SK-N-SH (cell line): ENCODE measurements around the gene BCL2L15. TPM values are rescaled to one million over a fixed set of nuclear protein-coding genes. Genes with fewer than 3 reads are reported as not detected.
A peak's percentile ranks its signal among the peaks of the same experiment; 100 is the strongest.

Source experiments
- CTCF ChIA-PET: fragments of 300-600, 350-600 bp; formaldehyde crosslinking; extraction: SDS; loops from one replicate; lab custom pipeline; 2021; lab: Yijun Ruan, JAX
- POLR2A ChIA-PET: fragments of 350-600 bp; sonication (Branson Sonifier 250); formaldehyde crosslinking; extraction: SDS; loops from one replicate; lab custom pipeline; 2020; ENCODE audit warnings: antibody characterized with exemption, inconsistent platforms; lab: Yijun Ruan, JAX
- DNase-seq: peaks from one replicate; pipeline ENCODE4 v3.0.0; 2012
- H2AFZ ChIP-seq: fragments of 200-600 bp; sonication (generic); 2 replicates; pipeline ENCODE4 v1.8.1; 2016; ENCODE audit warnings: antibody characterized with exemption, mild to moderate bottlenecking, low read depth
- H3F3A ChIP-seq: fragments of 200-600 bp; sonication (generic); replicated peaks from 2 replicates; pipeline ENCODE3; 2016; ENCODE audit warnings: antibody characterized with exemption, mild to moderate bottlenecking; ENCODE audit not compliant: insufficient read depth
- H3K27ac ChIP-seq, 2 experiments: fragments of 200-500 bp in 1 of 2; fragments of 200-600 bp in 1 of 2; sonication (Bioruptor generic) in 1 of 2; sonication (generic), shearing (Covaris generic) in 1 of 2; 2 replicates each; pipeline versions ENCODE4 v1.5.1 to v1.6.1; 2014 to 2016; ENCODE audit warnings: low read depth in 2 of 2, inconsistent platforms in 1 of 2, low read length in 1 of 2, mild to moderate bottlenecking in 1 of 2, mixed read lengths in 1 of 2
- H3K27me3 ChIP-seq: fragments of 200-600 bp; sonication (generic), shearing (Covaris generic); 2 replicates; pipeline ENCODE4 v1.6.1; 2016; ENCODE audit warnings: mixed run types; ENCODE audit not compliant: insufficient read depth
- H3K36me3 ChIP-seq, 2 experiments: fragments of 200-500 bp in 1 of 2; fragments of 200-600 bp in 1 of 2; sonication (Bioruptor generic) in 1 of 2; sonication (generic) in 1 of 2; replicated peaks in 1 of 2; 2 replicates each; pipeline versions ENCODE3 to v1.5.1; 2014 to 2016; ENCODE audit warnings: low read length in 1 of 2, mild to moderate bottlenecking in 1 of 2; ENCODE audit not compliant: insufficient read depth in 2 of 2, control insufficient read depth in 1 of 2
- H3K4me1 ChIP-seq, 2 experiments: fragments of 200-500 bp in 1 of 2; fragments of 200-600 bp in 1 of 2; sonication (Bioruptor generic) in 1 of 2; sonication (generic), shearing (Covaris generic) in 1 of 2; 2 replicates each; pipeline versions ENCODE4 v1.5.1 to v1.6.1; 2014 to 2016; ENCODE audit warnings: low read depth in 1 of 2, low read length in 1 of 2, mixed run types in 1 of 2; ENCODE audit not compliant: insufficient read depth in 2 of 2, control insufficient read depth in 1 of 2
- H3K4me2 ChIP-seq: fragments of 200-600 bp; sonication (generic), shearing (Covaris generic); 2 replicates; pipeline ENCODE4 v1.6.1; 2017; ENCODE audit warnings: mixed run types
- H3K4me3 ChIP-seq, 2 experiments: fragments of 200-500 bp in 1 of 2; fragments of 200-600 bp in 1 of 2; sonication (Bioruptor generic) in 1 of 2; sonication (generic), shearing (Covaris generic) in 1 of 2; 2 replicates each; pipeline versions ENCODE4 v1.5.1 to v1.8.1; 2014 to 2016; ENCODE audit warnings: low read depth in 2 of 2, inconsistent platforms in 1 of 2, low read length in 1 of 2, mild to moderate bottlenecking in 1 of 2, mixed read lengths in 1 of 2, moderate library complexity in 1 of 2
- H3K79me2 ChIP-seq: fragments of 200-600 bp; sonication (generic); 2 replicates; pipeline ENCODE4 v1.8.1; 2017; ENCODE audit warnings: mild to moderate bottlenecking; ENCODE audit not compliant: insufficient read depth
- H3K9ac ChIP-seq: fragments of 200-600 bp; sonication (generic); 2 replicates; pipeline ENCODE4 v1.6.1; 2017; ENCODE audit warnings: mixed run types
- H3K9me2 ChIP-seq: fragments of 200-600 bp; sonication (generic); 2 replicates; pipeline ENCODE4 v1.6.1; 2017; ENCODE audit warnings: mixed run types
- H3K9me3 ChIP-seq: fragments of 200-600 bp; sonication (generic); 2 replicates; pipeline ENCODE4 v1.6.1; 2017; ENCODE audit warnings: mixed run types, mild to moderate bottlenecking, moderate library complexity
- H4K20me1 ChIP-seq: fragments of 200-600 bp; sonication (generic); 2 replicates; pipeline ENCODE4 v1.6.1; 2017; ENCODE audit warnings: mild to moderate bottlenecking, mixed run types; ENCODE audit not compliant: insufficient read depth
- CHD2 ChIP-seq: fragments of 150-350 bp; IDR thresholded peaks from 2 replicates; pipeline ENCODE4 v1.6.1; 2018; ENCODE audit warnings: low read length; ENCODE audit not compliant: partially characterized antibody
- CTCF ChIP-seq: fragments of 200-600 bp; sonication (generic); IDR thresholded peaks from 2 replicates; pipeline ENCODE4 v1.6.1; 2017; ENCODE audit warnings: antibody characterized with exemption, mild to moderate bottlenecking, moderate library complexity
- ELF1 ChIP-seq: IDR thresholded peaks from 2 replicates; pipeline ENCODE4 v1.4.0; 2012
- EP300 ChIP-seq, 2 experiments: IDR thresholded peaks; 2 replicates each; pipeline versions ENCODE4 v1.4.0 to v1.6.1; 2012; ENCODE audit warnings: borderline replicate concordance in 1 of 2, low read depth in 1 of 2, low read length in 1 of 2
- EZH2phosphoT487 ChIP-seq: fragments of 200-600 bp; sonication (generic); IDR thresholded peaks from 2 replicates; pipeline ENCODE4 v1.6.1; 2017; ENCODE audit warnings: low read depth, mixed run types, mild to moderate bottlenecking, antibody characterized with exemption, moderate library complexity, borderline replicate concordance
- GATA2 ChIP-seq: sonication (generic); formaldehyde crosslinking; IDR thresholded peaks from 2 replicates; pipeline ENCODE4 v1.5.0; 2020; ENCODE audit warnings: mild to moderate bottlenecking, missing genetic modification reagents
- JUND ChIP-seq: IDR thresholded peaks from 2 replicates; pipeline ENCODE4 v1.4.0; 2012
- MAX ChIP-seq: IDR thresholded peaks from 2 replicates; pipeline ENCODE4 v1.4.0; 2012; ENCODE audit warnings: low read depth
- NFIC ChIP-seq: IDR thresholded peaks from 2 replicates; pipeline ENCODE4 v1.4.0; 2012; ENCODE audit warnings: borderline replicate concordance
- PBX3 ChIP-seq: IDR thresholded peaks from 2 replicates; pipeline ENCODE4; 2012
- RAD21 ChIP-seq: IDR thresholded peaks from 2 replicates; pipeline ENCODE4 v1.6.1; 2012; ENCODE audit warnings: mild to moderate bottlenecking, low read length
- RCOR1 ChIP-seq: fragments of 150-350 bp; IDR thresholded peaks from 2 replicates; pipeline ENCODE4 v1.6.1; 2017; ENCODE audit warnings: antibody characterized with exemption, low read length
- REST ChIP-seq: IDR thresholded peaks from 2 replicates; pipeline ENCODE4 v1.6.1; 2012; ENCODE audit warnings: mild to moderate bottlenecking, low read depth, low read length, moderate library complexity
- RFX5 ChIP-seq: IDR thresholded peaks from 2 replicates; pipeline ENCODE4 v1.6.1; 2012; ENCODE audit warnings: mild to moderate bottlenecking, improper control_type of control experiment, low read length
- RXRA ChIP-seq: IDR thresholded peaks from 2 replicates; pipeline ENCODE4 v1.4.0; 2012; ENCODE audit warnings: low read depth, mild to moderate bottlenecking, borderline replicate concordance
- SIN3A ChIP-seq: IDR thresholded peaks from 2 replicates; pipeline ENCODE4 v1.6.1; 2012; ENCODE audit warnings: low read depth, mild to moderate bottlenecking, low read length, moderate library complexity, borderline replicate concordance
- TAF1 ChIP-seq: IDR thresholded peaks from 2 replicates; pipeline ENCODE4 v1.6.1; 2012; ENCODE audit warnings: low read depth, mild to moderate bottlenecking, low read length, moderate library complexity, borderline replicate concordance
- TEAD4 ChIP-seq: IDR thresholded peaks from 2 replicates; pipeline ENCODE4 v1.4.0; 2012; ENCODE audit warnings: mild to moderate bottlenecking, borderline replicate concordance; ENCODE audit not compliant: insufficient read depth
- YY1 ChIP-seq: IDR thresholded peaks from 2 replicates; pipeline ENCODE4 v1.4.0; 2012; ENCODE audit warnings: low read depth, mild to moderate bottlenecking
- WGBS: methylation state at CpG from one replicate; pipeline ENCODE4 v1.1.6; 2017; ENCODE audit warnings: low lambda C conversion rate; 5-methylcytosine and 5-hydroxymethylcytosine counted together
- polyA plus RNA-seq, 3 experiments: library from polyadenylated mRNA; depleted of rRNA; stranded (reverse); fragments of >200 nt; gene quantifications; 2 replicates each; pipeline ENCODE4 v1.2.3, GENCODE V29; 2012

BCL2L15 gene
- polyA plus RNA-seq, 1 of the 3 experiments (the other 2 are of a cell fraction) = 0.02 TPM

- ChIA-PET CTCF (interaction anchor here (1.4 to 4.0 kb wide), 3 partner anchors 10 to 146 kb away, joined by 4 to 19 read pairs (median 8); partner anchors contain the start of genes HIPK1 and PHTF1), POLR2A (interaction anchor here (1.5 kb wide), 1 partner anchor 24 kb away, joined by 21 read pairs; the partner anchor contains the start of gene HIPK1)
- peak overlapping the region; percentile 93 for H2AFZ ChIP-seq
- DNase-seq = no peak
- peak overlapping the region; percentile 74 to 90 for H3K27ac ChIP-seq
- H3K4me2 ChIP-seq = peak overlapping the region; percentile 98
- H3K4me3 ChIP-seq = peak overlapping the region; percentile 62 to 84
- under 1% methylated on average over 15 of the region's 17 CpGs for WGBS
- no peaks in the 10 kb centered on the region for H3K9me2 ChIP-seq
- peak overlapping the region; percentile 86 for H3K9ac ChIP-seq
- H3F3A ChIP-seq = no peaks in the 10 kb centered on the region
- no peaks in the 10 kb centered on the region for H3K9me3 ChIP-seq
- peaks cover 51% of the 10 kb centered on the region for H3K79me2 ChIP-seq
- no peaks in the 10 kb centered on the region for H3K27me3 ChIP-seq
- H3K4me1 ChIP-seq = peaks cover 0 to 11% of the 10 kb centered on the region in 2 experiments; a peak in 2 of 4 replicates
- peaks cover 12 to 17% of the 10 kb centered on the region in 2 experiments for H3K36me3 ChIP-seq
- TF ChIP-seq EP300 (IDR thresholded peaks at IDR 0.05; ENCODE audit: borderline replicate concordance in 1 of 2, low read depth in 1 of 2, low read length in 1 of 2) (no peak), RAD21 (no peak), CTCF (no peak), EZH2phosphoT487 (no peak), TEAD4 (no peak), GATA2 (CRISPR knock-in tag) (no peak), RFX5 (no peak), MAX (no peak), ELF1 (no peak), JUND (no peak), RCOR1 (no peak), TAF1 (no peak), YY1 (no peak), SIN3A (no peak), PBX3 (no peak), RXRA (no peak), CHD2 (no peak), NFIC (no peak), REST (no peak)
- no peaks in the 10 kb centered on the region for H4K20me1 ChIP-seq
These were observed 18.1 kb upstream of the BCL2L15 start for GRCh38 chr1:113905435-113905861.
